HepG2 (cell line): ENCODE measurements around the gene RAB42.

Experiments used
- EP300 ChIP-seq, 3 experiments: sonication (generic) in 1 of 3; formaldehyde crosslinking in 1 of 3; IDR thresholded peaks; 2 replicates each; pipeline versions ENCODE4 v1.5.1 to v1.6.1; 2011 to 2020; ENCODE audit warnings: low read depth in 2 of 3, low read length in 2 of 3, borderline replicate concordance in 1 of 3, improper control_type of control experiment in 1 of 3, mild to moderate bottlenecking in 1 of 3, missing genetic modification reagents in 1 of 3, moderate library complexity in 1 of 3
- IRF2 ChIP-seq: IDR thresholded peaks from 2 replicates; pipeline ENCODE4 v1.6.1; 2018; ENCODE audit warnings: missing genetic modification reagents, missing compliant biosample characterization
- TF ChIP-seq, protein P1 (sequence below): sonication (generic); formaldehyde crosslinking; IDR thresholded peaks from 2 replicates; pipeline ENCODE4 v1.5.0; 2020; ENCODE audit warnings: mild to moderate bottlenecking, missing genetic modification reagents, moderate library complexity
- TF ChIP-seq, protein P2 (sequence below): sonication (generic); formaldehyde crosslinking; IDR thresholded peaks from 2 replicates; pipeline ENCODE4 v1.5.1; 2020; ENCODE audit warnings: missing genetic modification reagents, mild to moderate bottlenecking, borderline replicate concordance
- TF ChIP-seq, protein P3 (sequence below): sonication (generic); formaldehyde crosslinking; IDR thresholded peaks from 2 replicates; pipeline ENCODE4 v1.4.0; 2020; ENCODE audit warnings: missing genetic modification reagents, borderline replicate concordance

GRCh38 chr1:28560886-28561285 is 31.2 kb upstream of the RAB42 start:
- TF ChIP-seq, protein P1, sequence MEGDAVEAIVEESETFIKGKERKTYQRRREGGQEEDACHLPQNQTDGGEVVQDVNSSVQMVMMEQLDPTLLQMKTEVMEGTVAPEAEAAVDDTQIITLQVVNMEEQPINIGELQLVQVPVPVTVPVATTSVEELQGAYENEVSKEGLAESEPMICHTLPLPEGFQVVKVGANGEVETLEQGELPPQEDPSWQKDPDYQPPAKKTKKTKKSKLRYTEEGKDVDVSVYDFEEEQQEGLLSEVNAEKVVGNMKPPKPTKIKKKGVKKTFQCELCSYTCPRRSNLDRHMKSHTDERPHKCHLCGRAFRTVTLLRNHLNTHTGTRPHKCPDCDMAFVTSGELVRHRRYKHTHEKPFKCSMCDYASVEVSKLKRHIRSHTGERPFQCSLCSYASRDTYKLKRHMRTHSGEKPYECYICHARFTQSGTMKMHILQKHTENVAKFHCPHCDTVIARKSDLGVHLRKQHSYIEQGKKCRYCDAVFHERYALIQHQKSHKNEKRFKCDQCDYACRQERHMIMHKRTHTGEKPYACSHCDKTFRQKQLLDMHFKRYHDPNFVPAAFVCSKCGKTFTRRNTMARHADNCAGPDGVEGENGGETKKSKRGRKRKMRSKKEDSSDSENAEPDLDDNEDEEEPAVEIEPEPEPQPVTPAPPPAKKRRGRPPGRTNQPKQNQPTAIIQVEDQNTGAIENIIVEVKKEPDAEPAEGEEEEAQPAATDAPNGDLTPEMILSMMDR = no peak
- TF ChIP-seq IRF2 (CRISPR knock-in tag) (no peak), EP300 (IDR thresholded peaks at IDR 0.05; ENCODE audit: low read depth in 2 of 2, low read length in 2 of 2) (no peak), EP300 (CRISPR knock-in tag; IDR thresholded peaks at IDR 0.05; ENCODE audit: borderline replicate concordance) (no peak)
- TF ChIP-seq, protein P2, sequence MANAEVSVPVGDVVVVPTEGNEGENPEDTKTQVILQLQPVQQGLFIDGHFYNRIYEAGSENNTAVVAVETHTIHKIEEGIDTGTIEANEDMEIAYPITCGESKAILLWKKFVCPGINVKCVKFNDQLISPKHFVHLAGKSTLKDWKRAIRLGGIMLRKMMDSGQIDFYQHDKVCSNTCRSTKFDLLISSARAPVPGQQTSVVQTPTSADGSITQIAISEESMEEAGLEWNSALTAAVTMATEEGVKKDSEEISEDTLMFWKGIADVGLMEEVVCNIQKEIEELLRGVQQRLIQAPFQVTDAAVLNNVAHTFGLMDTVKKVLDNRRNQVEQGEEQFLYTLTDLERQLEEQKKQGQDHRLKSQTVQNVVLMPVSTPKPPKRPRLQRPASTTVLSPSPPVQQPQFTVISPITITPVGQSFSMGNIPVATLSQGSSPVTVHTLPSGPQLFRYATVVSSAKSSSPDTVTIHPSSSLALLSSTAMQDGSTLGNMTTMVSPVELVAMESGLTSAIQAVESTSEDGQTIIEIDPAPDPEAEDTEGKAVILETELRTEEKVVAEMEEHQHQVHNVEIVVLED = no peak
- TF ChIP-seq, protein P3, sequence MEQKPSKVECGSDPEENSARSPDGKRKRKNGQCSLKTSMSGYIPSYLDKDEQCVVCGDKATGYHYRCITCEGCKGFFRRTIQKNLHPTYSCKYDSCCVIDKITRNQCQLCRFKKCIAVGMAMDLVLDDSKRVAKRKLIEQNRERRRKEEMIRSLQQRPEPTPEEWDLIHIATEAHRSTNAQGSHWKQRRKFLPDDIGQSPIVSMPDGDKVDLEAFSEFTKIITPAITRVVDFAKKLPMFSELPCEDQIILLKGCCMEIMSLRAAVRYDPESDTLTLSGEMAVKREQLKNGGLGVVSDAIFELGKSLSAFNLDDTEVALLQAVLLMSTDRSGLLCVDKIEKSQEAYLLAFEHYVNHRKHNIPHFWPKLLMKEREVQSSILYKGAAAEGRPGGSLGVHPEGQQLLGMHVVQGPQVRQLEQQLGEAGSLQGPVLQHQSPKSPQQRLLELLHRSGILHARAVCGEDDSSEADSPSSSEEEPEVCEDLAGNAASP = no peak
